GM23248 (cell line): ENCODE results near the gene SMC3. TPM values are rescaled to one million over a fixed set of nuclear protein-coding genes. Genes with fewer than 3 reads are reported as not detected.

Experiments
- DNase-seq: peaks from one replicate; pipeline ENCODE4 v3.0.0-alpha.2; 2015
- H2AFZ ChIP-seq: fragments of 200-600 bp; sonication (generic); 2 replicates; pipeline ENCODE4 v1.6.1; 2016; ENCODE audit warnings: antibody characterized with exemption
- H3F3A ChIP-seq: fragments of 200-600 bp; sonication (generic); 2 replicates; pipeline ENCODE4 v1.6.1; 2016; ENCODE audit warnings: mild to moderate bottlenecking, antibody characterized with exemption, mixed run types; ENCODE audit not compliant: insufficient read depth
- H3K27ac ChIP-seq: fragments of 200-600 bp; sonication (generic); 2 replicates; pipeline ENCODE4 v1.5.1; 2016; ENCODE audit warnings: mild to moderate bottlenecking
- H3K27me3 ChIP-seq: fragments of 200-600 bp; sonication (generic); replicated peaks from 2 replicates; pipeline ENCODE4 v1.6.1; 2016; ENCODE audit warnings: mild to moderate bottlenecking; ENCODE audit not compliant: insufficient read depth
- H3K36me3 ChIP-seq: fragments of 200-600 bp; sonication (generic); 2 replicates; pipeline ENCODE4 v1.6.1; 2016; ENCODE audit warnings: low read depth, mild to moderate bottlenecking
- H3K4me1 ChIP-seq: fragments of 200-600 bp; sonication (generic); 2 replicates; pipeline ENCODE4 v1.6.1; 2016; ENCODE audit warnings: mild to moderate bottlenecking; ENCODE audit not compliant: insufficient read depth
- H3K4me2 ChIP-seq: fragments of 200-600 bp; sonication (generic); one replicate; pipeline ENCODE4 v1.6.1; 2016; ENCODE audit warnings: mild to moderate bottlenecking; ENCODE audit not compliant: unreplicated experiment
- H3K4me3 ChIP-seq: fragments of 200-600 bp; sonication (generic); 2 replicates; pipeline ENCODE4 v1.5.1; 2016; ENCODE audit warnings: mild to moderate bottlenecking
- H3K79me2 ChIP-seq: fragments of 200-600 bp; sonication (generic); 2 replicates; pipeline ENCODE4 v1.6.1; 2016; ENCODE audit warnings: mild to moderate bottlenecking; ENCODE audit not compliant: insufficient read depth
- H3K9ac ChIP-seq: fragments of 200-600 bp; sonication (generic); 2 replicates; pipeline ENCODE4 v1.6.1; 2016; ENCODE audit warnings: mild to moderate bottlenecking
- H3K9me2 ChIP-seq: fragments of 200-600 bp; sonication (generic); 2 replicates; pipeline ENCODE4 v1.6.1; 2016; ENCODE audit warnings: mixed run types, mild to moderate bottlenecking, moderate library complexity; ENCODE audit not compliant: insufficient read depth
- H3K9me3 ChIP-seq: fragments of 200-600 bp; sonication (generic); one replicate; pipeline ENCODE4 v1.6.1; 2017; ENCODE audit warnings: low read depth
- H4K20me1 ChIP-seq: fragments of 200-600 bp; sonication (generic); 2 replicates; pipeline ENCODE4 v1.6.0; 2016; ENCODE audit not compliant: insufficient read depth
- EZH2 ChIP-seq: fragments of 200-600 bp; sonication (generic); IDR thresholded peaks from 2 replicates; pipeline ENCODE4 v1.6.1; 2018; ENCODE audit warnings: antibody characterized with exemption, mild to moderate bottlenecking; ENCODE audit not compliant: insufficient read depth, poor library complexity, severe bottlenecking
- EZH2phosphoT487 ChIP-seq: fragments of 200-600 bp; sonication (generic); IDR thresholded peaks from 2 replicates; pipeline ENCODE4 v1.6.1; 2018; ENCODE audit warnings: antibody characterized with exemption, moderate library complexity, mild to moderate bottlenecking, low read depth; ENCODE audit not compliant: insufficient read depth
- WGBS, 2 experiments: methylation state at CpG; one replicate each; pipeline ENCODE4 v1.1.6; 2015 to 2017; ENCODE audit warnings: low lambda C conversion rate in 2 of 2, low coverage in 1 of 2; ENCODE audit errors: missing lambda C conversion rate in 2 of 2; 5-methylcytosine and 5-hydroxymethylcytosine counted together
- in situ Hi-C: fragments of 300-500 bp; cut with MboI; formaldehyde crosslinking; loops from 2 replicates; pipeline ENCODE4 v1.15.0; 2020
- polyA plus RNA-seq: library from polyadenylated mRNA; unstranded; fragments of >200 nt; fragmentation: Nextera tagmentation; extraction: Ambion mirVana; gene quantifications from 2 replicates; pipeline ENCODE4 v1.2.1, GENCODE V29; 2016
- total RNA-seq: library from RNA; depleted of rRNA; stranded (reverse); fragments of >200 nt; shearing (Covaris generic); gene quantifications from 2 replicates; pipeline ENCODE4 v1.2.3, GENCODE V29; 2014

Gene SMC3
- total and polyA plus RNA-seq, 2 experiments from 2014 or later, result 17.8 to 60.5 TPM

DNA sequence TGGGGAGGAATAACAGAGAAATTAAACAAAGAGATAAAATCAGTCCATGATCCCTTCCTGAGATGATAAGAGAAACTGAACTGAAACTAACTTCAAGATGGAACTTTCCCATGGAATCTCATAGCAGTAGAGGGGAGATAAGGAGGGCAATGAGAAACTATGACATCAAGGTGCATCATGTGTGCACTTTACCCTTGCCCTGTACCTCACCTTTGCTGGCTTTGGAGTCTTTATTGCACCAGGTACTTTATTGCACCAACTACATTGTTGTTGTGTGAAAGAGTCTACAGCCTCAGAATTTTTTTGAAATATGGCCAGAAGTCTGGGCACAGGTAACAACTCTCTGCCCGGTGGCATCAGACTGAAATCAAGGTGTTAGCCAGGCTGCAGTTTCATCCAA is 11.2 kb upstream of the SMC3 start:
- Histone ChIP-seq H3K4me2 (no peak overlapping the region), H3K79me2 (no peaks in the 10 kb centered on the region), H3K36me3 (no peaks in the 10 kb centered on the region), H4K20me1 (no peaks in the 10 kb centered on the region), H3K9me2 (no peaks in the 10 kb centered on the region), H3K9me3 (no peaks in the 10 kb centered on the region), H3K4me1 (no peaks in the 10 kb centered on the region), H3F3A (no peaks in the 10 kb centered on the region), H3K9ac (no peak overlapping the region), H2AFZ (no peak overlapping the region), H3K27ac (no peak overlapping the region), H3K4me3 (no peak overlapping the region), H3K27me3 (no peaks in the 10 kb centered on the region)
- in situ Hi-C loops, result no loop called here
- TF ChIP-seq EZH2phosphoT487 (no peak), EZH2 (no peak)
- no peak for DNase-seq
- 100% methylated on average over 1 of the region's 1 CpG for WGBS, 2 experiments

- Histone ChIP-seq H3K4me2 (no peak overlapping the region), H3K36me3 (no peaks in the 10 kb centered on the region), H4K20me1 (no peaks in the 10 kb centered on the region), H2AFZ (peak overlapping the region; percentile 90), H3K4me3 (no peak overlapping the region), H3K79me2 (no peaks in the 10 kb centered on the region), H3K4me1 (no peaks in the 10 kb centered on the region), H3K9me3 (no peaks in the 10 kb centered on the region), H3K27ac (no peak overlapping the region), H3K9ac (no peak overlapping the region), H3K27me3 (no peaks in the 10 kb centered on the region), H3F3A (no peaks in the 10 kb centered on the region), H3K9me2 (no peaks in the 10 kb centered on the region)
- DNase-seq, result peak; percentile 83
- TF ChIP-seq EZH2, result no peak
- TF ChIP-seq EZH2phosphoT487, result no peak
- in situ Hi-C loops, result no loop called here
- 38% methylated on average over 9 of the region's 9 CpGs for WGBS, 2 experiments
Observed at GRCh38 chr10:110556969-110557601, 10.4 kb upstream of the SMC3 start.

- Histone ChIP-seq H3K4me2 (no peak overlapping the region), H3K36me3 (no peaks in the 10 kb centered on the region), H4K20me1 (no peaks in the 10 kb centered on the region), H2AFZ (no peak overlapping the region), H3K4me1 (no peaks in the 10 kb centered on the region), H3K9me2 (no peaks in the 10 kb centered on the region), H3K27ac (no peak overlapping the region), H3K79me2 (no peaks in the 10 kb centered on the region), H3K9me3 (no peaks in the 10 kb centered on the region), H3K27me3 (no peaks in the 10 kb centered on the region), H3F3A (no peaks in the 10 kb centered on the region), H3K4me3 (no peak overlapping the region), H3K9ac (no peak overlapping the region)
- no peak for TF ChIP-seq EZH2phosphoT487
- no peak for TF ChIP-seq EZH2
- WGBS, 2 experiments, result 72 to 75% methylated on average over 3 of the region's 3 CpGs
- in situ Hi-C loops, result no loop called here
- no peak for DNase-seq
Observed at GRCh38 chr10:110558041-110558440, 9.5 kb upstream of the SMC3 start.

DNA sequence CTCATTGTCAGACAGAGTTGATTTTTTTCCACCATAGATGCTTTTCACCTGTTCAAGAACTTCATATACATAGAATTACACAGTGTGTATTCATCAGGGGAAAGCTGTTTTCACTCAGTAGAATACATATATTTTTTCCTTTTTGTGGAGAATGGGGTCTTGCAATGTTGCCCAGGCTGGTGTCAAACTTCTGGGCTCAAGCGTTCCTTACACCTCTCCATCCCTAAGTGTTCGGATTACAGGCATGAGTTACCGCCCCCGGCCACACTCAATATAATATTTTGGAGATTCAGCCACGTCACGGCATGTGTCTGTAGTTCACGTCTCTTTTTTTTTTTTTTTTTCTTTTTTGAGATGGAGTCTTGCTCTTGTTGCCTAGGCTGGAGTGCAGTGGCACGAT is 7.5 kb upstream of the SMC3 start:
- Histone ChIP-seq H2AFZ (no peak overlapping the region), H3K4me2 (no peak overlapping the region), H3K9ac (no peak overlapping the region), H3K9me3 (no peaks in the 10 kb centered on the region), H3K27ac (no peak overlapping the region), H4K20me1 (no peaks in the 10 kb centered on the region), H3K36me3 (no peaks in the 10 kb centered on the region), H3K27me3 (no peaks in the 10 kb centered on the region), H3K79me2 (no peaks in the 10 kb centered on the region), H3K9me2 (no peaks in the 10 kb centered on the region), H3K4me3 (no peak overlapping the region), H3F3A (no peaks in the 10 kb centered on the region), H3K4me1 (no peaks in the 10 kb centered on the region)
- TF ChIP-seq EZH2, result no peak
- no peak for TF ChIP-seq EZH2phosphoT487
- no peak for DNase-seq
- WGBS, 2 experiments, result 92 to 94% methylated on average over 7 to 8 of the region's 8 CpGs
- in situ Hi-C loops, result no loop called here

DNA sequence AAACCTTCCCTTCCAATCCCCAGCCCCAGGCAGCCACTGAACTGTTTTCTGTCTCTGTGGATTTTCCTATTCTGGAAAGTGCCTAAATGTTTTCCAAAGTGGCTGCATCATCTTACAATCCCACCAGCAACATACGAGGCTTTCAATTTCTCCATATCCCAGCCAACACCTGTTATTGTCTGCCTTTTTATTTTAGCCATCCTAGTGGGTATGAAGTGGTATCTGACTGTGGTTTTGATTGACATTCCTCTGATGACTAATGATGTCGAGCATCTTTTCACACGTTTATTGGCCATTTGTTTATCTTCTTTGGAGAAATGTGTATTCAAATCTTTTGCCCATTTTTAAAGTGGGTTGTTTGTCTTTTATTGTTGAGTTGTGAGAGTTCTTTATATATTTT is 6.2 kb upstream of the SMC3 start:
- Histone ChIP-seq H3K27me3 (no peaks in the 10 kb centered on the region), H3F3A (0 out of 2 replicates have a peak, but pooled peaks cover under 1% of the 10 kb centered on the region), H3K9me3 (no peaks in the 10 kb centered on the region), H3K36me3 (no peaks in the 10 kb centered on the region), H3K4me2 (no peak overlapping the region), H3K4me1 (peaks cover under 1% of the 10 kb centered on the region; the same call in 1 of the 2 replicates), H2AFZ (no peak overlapping the region), H3K9ac (no peak overlapping the region), H4K20me1 (no peaks in the 10 kb centered on the region), H3K27ac (no peak overlapping the region), H3K79me2 (no peaks in the 10 kb centered on the region), H3K9me2 (no peaks in the 10 kb centered on the region), H3K4me3 (no peak overlapping the region)
- WGBS, 2 experiments, result 69 to 71% methylated on average over 3 of the region's 3 CpGs
- in situ Hi-C loops, result no loop called here
- TF ChIP-seq EZH2, result no peak
- TF ChIP-seq EZH2phosphoT487, result no peak
- DNase-seq, result no peak
